HepG2 (cell line): ENCODE data around the gene FLYWCH1.

Experiments used
- ARNT ChIP-seq: fragments of 450-650 bp; IDR thresholded peaks from 2 replicates; pipeline ENCODE4 v1.6.1; 2017
- CREM ChIP-seq, 2 experiments: sonication (generic) in 1 of 2; formaldehyde crosslinking in 1 of 2; IDR thresholded peaks; 2 replicates each; pipeline versions ENCODE4 v1.4.0 to v1.6.1; 2016 to 2020; ENCODE audit warnings: antibody characterized with exemption in 1 of 2, mild to moderate bottlenecking in 1 of 2, missing genetic modification reagents in 1 of 2
- JUN ChIP-seq: sonication (generic); formaldehyde crosslinking; IDR thresholded peaks from 2 replicates; pipeline ENCODE4 v1.4.0; 2020; ENCODE audit warnings: mild to moderate bottlenecking, missing genetic modification reagents
- JUND ChIP-seq: sonication (generic); formaldehyde crosslinking; IDR thresholded peaks from 2 replicates; pipeline ENCODE4 v1.8.0; 2022; ENCODE audit warnings: mild to moderate bottlenecking, missing genetic modification reagents
- PRDM15 ChIP-seq: sonication (generic); formaldehyde crosslinking; IDR thresholded peaks from 2 replicates; pipeline ENCODE4 v1.4.0; 2020; ENCODE audit warnings: missing genetic modification reagents
- TF ChIP-seq, protein P1 (sequence below): sonication (generic); formaldehyde crosslinking; conservative IDR thresholded peaks from 2 replicates; pipeline ENCODE4 v1.5.0; 2020; ENCODE audit warnings: missing genetic modification reagents

GRCh38 chr16:2925951-2926649 is 14.4 kb downstream of the FLYWCH1 start:
- TF ChIP-seq CREM (IDR thresholded peaks at IDR 0.05) (no peak), CREM (CRISPR knock-in tag; IDR thresholded peaks at IDR 0.05) (no peak), ARNT (no peak), JUND (no peak), PRDM15 (CRISPR knock-in tag) (no peak), JUN (no peak)
- TF ChIP-seq, protein P1, sequence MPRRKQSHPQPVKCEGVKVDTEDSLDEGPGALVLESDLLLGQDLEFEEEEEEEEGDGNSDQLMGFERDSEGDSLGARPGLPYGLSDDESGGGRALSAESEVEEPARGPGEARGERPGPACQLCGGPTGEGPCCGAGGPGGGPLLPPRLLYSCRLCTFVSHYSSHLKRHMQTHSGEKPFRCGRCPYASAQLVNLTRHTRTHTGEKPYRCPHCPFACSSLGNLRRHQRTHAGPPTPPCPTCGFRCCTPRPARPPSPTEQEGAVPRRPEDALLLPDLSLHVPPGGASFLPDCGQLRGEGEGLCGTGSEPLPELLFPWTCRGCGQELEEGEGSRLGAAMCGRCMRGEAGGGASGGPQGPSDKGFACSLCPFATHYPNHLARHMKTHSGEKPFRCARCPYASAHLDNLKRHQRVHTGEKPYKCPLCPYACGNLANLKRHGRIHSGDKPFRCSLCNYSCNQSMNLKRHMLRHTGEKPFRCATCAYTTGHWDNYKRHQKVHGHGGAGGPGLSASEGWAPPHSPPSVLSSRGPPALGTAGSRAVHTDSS (CRISPR knock-in tag) = no peak
